Cardiac muscle cell (in vitro differentiated cells and primary cell): ENCODE measurements around the gene EIF3M. TPM values are rescaled to one million over a fixed set of nuclear protein-coding genes. Genes with fewer than 3 reads are reported as not detected.
A peak's percentile ranks its signal among the peaks of the same experiment; 100 is the strongest.

Experiments
- DNase-seq, 2 donors: peaks; one replicate each; pipeline versions ENCODE4 v3.0.0 to v3.0.0-alpha.2; 2010 to 2017; ENCODE audit warnings: low read depth in 1 of 2, low spot score in 1 of 2
- H3K27ac ChIP-seq: fragments of 200-600 bp; sonication (generic); 2 replicates; pipeline ENCODE4 v1.5.1; 2016
- H3K27me3 ChIP-seq: fragments of 200-600 bp; sonication (generic); 2 replicates; pipeline ENCODE4 v1.6.0; 2016; ENCODE audit warnings: control low read depth
- H3K36me3 ChIP-seq: fragments of 200-600 bp; sonication (generic); 2 replicates; pipeline ENCODE4 v1.5.1; 2016; ENCODE audit warnings: control low read depth
- H3K4me1 ChIP-seq: fragments of 200-600 bp; sonication (generic); 2 replicates; pipeline ENCODE4 v1.8.1; 2017; ENCODE audit warnings: low read depth, mild to moderate bottlenecking, mixed run types
- H3K4me3 ChIP-seq: fragments of 200-600 bp; sonication (generic); 2 replicates; pipeline ENCODE4 v1.5.1; 2016; ENCODE audit warnings: mild to moderate bottlenecking
- H3K9me3 ChIP-seq: fragments of 200-600 bp; sonication (generic); 2 replicates; pipeline ENCODE4 v1.5.1; 2017; ENCODE audit warnings: low read depth, mild to moderate bottlenecking, control low read depth
- polyA plus RNA-seq: library from polyadenylated mRNA; unstranded; fragments of >200 nt; fragmentation: Nextera tagmentation; extraction: Ambion mirVana; gene quantifications from 2 replicates; pipeline ENCODE4 v1.2.1, GENCODE V29; 2016
- total RNA-seq: library from RNA; depleted of rRNA; stranded (reverse); fragments of >200 nt; gene quantifications from 2 replicates; pipeline ENCODE4 v1.2.3, GENCODE V29; 2016
- TF ChIP-seq, protein P1 (sequence below): IDR thresholded peaks from 2 replicates; pipeline ENCODE4 v1.5.1; 2012; ENCODE audit warnings: low read depth, mild to moderate bottlenecking, low read length

Gene EIF3M
- total and polyA plus RNA-seq, 2 experiments from 2014 or later: 343 to 587 TPM

DNA sequence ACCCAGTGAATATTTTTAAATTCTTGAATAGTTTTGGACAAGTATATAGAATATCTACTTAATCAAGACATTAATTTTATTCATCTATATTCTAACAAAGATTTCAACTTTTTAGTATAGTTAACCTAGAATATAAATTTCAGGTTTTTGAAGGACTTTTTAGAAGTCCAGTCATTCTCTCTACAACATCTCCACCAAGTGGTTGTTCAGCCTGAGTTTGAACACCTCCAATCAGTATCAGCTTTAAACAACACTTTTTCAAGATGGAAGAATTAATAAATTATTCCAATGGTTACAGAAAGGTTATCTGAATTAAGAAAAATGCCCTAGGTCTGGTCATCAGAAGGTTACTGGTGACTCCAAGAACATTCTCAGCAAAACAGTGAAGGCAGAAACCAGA lies 31.8 kb downstream of the EIF3M start:
- no peaks in the 10 kb centered on the region for H3K36me3 ChIP-seq
- no peak overlapping the region for H3K27ac ChIP-seq
- peak; percentile 3 to 69 for DNase-seq
- TF ChIP-seq, protein P1, sequence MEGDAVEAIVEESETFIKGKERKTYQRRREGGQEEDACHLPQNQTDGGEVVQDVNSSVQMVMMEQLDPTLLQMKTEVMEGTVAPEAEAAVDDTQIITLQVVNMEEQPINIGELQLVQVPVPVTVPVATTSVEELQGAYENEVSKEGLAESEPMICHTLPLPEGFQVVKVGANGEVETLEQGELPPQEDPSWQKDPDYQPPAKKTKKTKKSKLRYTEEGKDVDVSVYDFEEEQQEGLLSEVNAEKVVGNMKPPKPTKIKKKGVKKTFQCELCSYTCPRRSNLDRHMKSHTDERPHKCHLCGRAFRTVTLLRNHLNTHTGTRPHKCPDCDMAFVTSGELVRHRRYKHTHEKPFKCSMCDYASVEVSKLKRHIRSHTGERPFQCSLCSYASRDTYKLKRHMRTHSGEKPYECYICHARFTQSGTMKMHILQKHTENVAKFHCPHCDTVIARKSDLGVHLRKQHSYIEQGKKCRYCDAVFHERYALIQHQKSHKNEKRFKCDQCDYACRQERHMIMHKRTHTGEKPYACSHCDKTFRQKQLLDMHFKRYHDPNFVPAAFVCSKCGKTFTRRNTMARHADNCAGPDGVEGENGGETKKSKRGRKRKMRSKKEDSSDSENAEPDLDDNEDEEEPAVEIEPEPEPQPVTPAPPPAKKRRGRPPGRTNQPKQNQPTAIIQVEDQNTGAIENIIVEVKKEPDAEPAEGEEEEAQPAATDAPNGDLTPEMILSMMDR: peak; percentile 57
- no peaks in the 10 kb centered on the region for H3K4me1 ChIP-seq
- H3K27me3 ChIP-seq: no peaks in the 10 kb centered on the region
- no peaks in the 10 kb centered on the region for H3K9me3 ChIP-seq
- no peak overlapping the region for H3K4me3 ChIP-seq

- Histone ChIP-seq H3K4me3 (no peak overlapping the region), H3K4me1 (no peaks in the 10 kb centered on the region), H3K36me3 (no peaks in the 10 kb centered on the region), H3K27ac (no peak overlapping the region), H3K27me3 (no peaks in the 10 kb centered on the region), H3K9me3 (no peaks in the 10 kb centered on the region)
- no peak for DNase-seq
- TF ChIP-seq, protein P1: no peak
Observed at GRCh38 chr11:32616903-32617302, 33.3 kb downstream of the EIF3M start.

DNA sequence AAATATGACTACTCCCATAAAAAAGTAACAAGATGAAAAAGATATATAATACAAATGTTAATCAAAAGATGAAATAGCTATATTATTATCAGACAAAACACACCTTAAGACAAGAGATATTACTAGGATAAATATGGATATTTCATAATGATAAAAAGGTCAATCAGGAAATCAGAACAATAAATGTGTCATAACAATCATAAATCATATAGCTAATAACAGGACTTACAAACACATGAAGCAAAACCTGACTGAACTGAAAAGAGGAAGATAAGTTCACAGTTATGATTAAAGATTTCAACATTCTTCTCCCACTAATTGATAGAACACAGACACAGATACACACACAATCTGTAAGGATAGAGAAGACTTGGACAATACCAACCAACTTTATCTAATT lies 47.2 kb downstream of the EIF3M start:
- TF ChIP-seq, protein P1: no peak
- DNase-seq: no peak
- H3K27ac ChIP-seq: no peak overlapping the region
- no peaks in the 10 kb centered on the region for H3K36me3 ChIP-seq
- H3K9me3 ChIP-seq: no peaks in the 10 kb centered on the region
- no peak overlapping the region for H3K4me3 ChIP-seq
- no peaks in the 10 kb centered on the region for H3K27me3 ChIP-seq
- no peaks in the 10 kb centered on the region for H3K4me1 ChIP-seq

DNA sequence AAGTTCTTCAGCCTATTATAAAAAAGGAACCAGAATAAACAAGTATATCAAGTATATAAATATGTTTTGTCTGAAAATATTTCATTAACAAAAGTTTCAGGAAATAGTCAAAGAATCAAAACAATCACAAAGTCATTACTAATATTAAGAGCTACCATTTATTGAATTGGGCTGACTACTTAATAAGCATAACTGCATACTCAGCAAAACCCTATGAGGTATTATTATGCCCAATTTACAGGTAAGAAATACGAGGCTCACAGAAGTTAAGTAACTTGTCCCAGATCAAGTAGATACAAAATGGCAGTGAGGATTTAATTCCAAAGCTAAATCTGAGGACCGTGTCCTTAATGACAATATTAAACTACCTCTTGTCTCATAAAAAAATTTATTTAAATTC lies 52.2 kb downstream of the EIF3M start:
- no peak overlapping the region for H3K4me3 ChIP-seq
- TF ChIP-seq, protein P1: no peak
- no peaks in the 10 kb centered on the region for H3K36me3 ChIP-seq
- no peaks in the 10 kb centered on the region for H3K9me3 ChIP-seq
- no peak for DNase-seq
- no peaks in the 10 kb centered on the region for H3K27me3 ChIP-seq
- H3K4me1 ChIP-seq: no peaks in the 10 kb centered on the region
- H3K27ac ChIP-seq: no peak overlapping the region

- no peak overlapping the region for H3K27ac ChIP-seq
- H3K27me3 ChIP-seq: no peaks in the 10 kb centered on the region
- H3K4me3 ChIP-seq: no peak overlapping the region
- DNase-seq: no peak
- H3K4me1 ChIP-seq: no peaks in the 10 kb centered on the region
- TF ChIP-seq, protein P1: no peak
- H3K36me3 ChIP-seq: no peaks in the 10 kb centered on the region
- no peaks in the 10 kb centered on the region for H3K9me3 ChIP-seq
Observed at GRCh38 chr11:32641361-32641760, 57.7 kb downstream of the EIF3M start.

- Histone ChIP-seq H3K27me3 (no peaks in the 10 kb centered on the region), H3K4me3 (no peak overlapping the region), H3K27ac (no peak overlapping the region), H3K4me1 (no peaks in the 10 kb centered on the region), H3K36me3 (no peaks in the 10 kb centered on the region), H3K9me3 (no peaks in the 10 kb centered on the region)
- TF ChIP-seq, protein P1: no peak
- DNase-seq: peak in 1 of 2 donors; percentile 4
Observed at GRCh38 chr11:32643526-32643925, 59.9 kb downstream of the EIF3M start.
